ENCODE measurements around the gene ORAI3. TPM values are rescaled to one million over a fixed set of nuclear protein-coding genes. Genes with fewer than 3 reads are reported as not detected.

Gene ORAI3
- total and polyA plus RNA-seq, 2 of the 13 experiments (the other 11 are each of a cell fraction or from before 2014, with no cell fraction given), result 11.4 to 32.0 TPM

DNA sequence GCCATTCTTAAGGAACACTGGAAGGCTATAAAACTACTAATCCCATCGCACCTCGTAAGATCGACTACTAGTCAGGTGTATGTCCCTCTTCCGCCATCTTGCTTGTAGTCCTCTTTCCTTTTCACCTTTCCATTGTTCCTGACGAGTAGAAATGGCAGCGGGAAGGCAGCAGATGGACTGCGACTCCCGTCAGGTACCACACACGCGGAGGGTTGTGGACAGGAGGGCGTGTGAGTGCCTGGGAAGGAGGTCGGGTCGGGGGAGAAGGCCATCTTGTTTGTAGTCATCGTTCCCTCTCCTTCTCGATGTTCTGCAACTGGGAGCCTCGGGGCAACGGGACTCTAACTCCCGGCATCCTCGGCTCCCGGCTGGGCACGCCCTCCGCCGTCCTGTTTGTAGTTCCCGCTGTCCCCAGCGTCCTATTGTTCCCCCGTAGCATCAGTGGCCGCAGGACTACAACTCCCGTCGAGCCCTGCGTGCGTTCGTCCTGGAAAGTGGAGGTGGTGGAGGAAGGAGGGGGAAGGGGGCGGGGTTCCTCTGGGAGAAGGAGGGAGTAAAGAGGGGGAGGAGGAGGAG is 25.8 kb upstream of the ORAI3 start (continued):
- TF ChIP-seq TBX2 (CRISPR knock-in tag; IDR thresholded peaks at IDR 0.05; ENCODE audit: borderline replicate concordance) (peak; percentile 28; the same call in 1 of the 2 replicates), MAF1 (CRISPR knock-in tag; IDR thresholded peaks at IDR 0.05; ENCODE audit: borderline replicate concordance) (peak; percentile 23; the same call in 1 of the 2 replicates), HBP1 (CRISPR knock-in tag; IDR thresholded peaks at IDR 0.05; ENCODE audit: low read depth) (peak; percentile 47; the same call in 1 of the 2 replicates), EZH2 (conservative IDR thresholded peaks at IDR 0.05; ENCODE audit: low read depth, low read length) (no peak), SUZ12 (IDR thresholded peaks at IDR 0.05; ENCODE audit: low read depth, low read length) (peak; percentile 94), KMT2A (CRISPR knock-in tag; IDR thresholded peaks at IDR 0.05) (no peak), ZBTB7A (CRISPR knock-in tag; IDR thresholded peaks at IDR 0.05) (no peak; the same call in 1 of the 2 replicates), ARHGAP35 (CRISPR knock-in tag; IDR thresholded peaks at IDR 0.05; ENCODE audit: borderline replicate concordance) (no peak), FOXP1 (IDR thresholded peaks at IDR 0.05) (no peak), FOXP1 (CRISPR knock-in tag; IDR thresholded peaks at IDR 0.05) (no peak), TBL1XR1 (IDR thresholded peaks at IDR 0.05; ENCODE audit: borderline replicate concordance, low read length, partially characterized antibody) (peak; percentile 22), AGO1 (IDR thresholded peaks at IDR 0.05; ENCODE audit: low read depth, low read length, poor library complexity, severe bottlenecking) (no peak), HDAC6 (IDR thresholded peaks at IDR 0.05; ENCODE audit: low read depth, low read length) (no peak), ZNF224 (CRISPR knock-in tag; IDR thresholded peaks at IDR 0.05) (no peak), SRY (CRISPR knock-in tag; IDR thresholded peaks at IDR 0.05) (peak; percentile 91; the same call in 1 of the 2 replicates), ZFP1 (CRISPR knock-in tag; IDR thresholded peaks at IDR 0.05) (no peak), NBN (conservative IDR thresholded peaks at IDR 0.05) (no peak), ZNF775 (CRISPR knock-in tag; IDR thresholded peaks at IDR 0.05; ENCODE audit: borderline replicate concordance) (no peak)
- TF ChIP-seq, protein P1, sequence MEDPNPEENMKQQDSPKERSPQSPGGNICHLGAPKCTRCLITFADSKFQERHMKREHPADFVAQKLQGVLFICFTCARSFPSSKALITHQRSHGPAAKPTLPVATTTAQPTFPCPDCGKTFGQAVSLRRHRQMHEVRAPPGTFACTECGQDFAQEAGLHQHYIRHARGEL (CRISPR knock-in tag; IDR thresholded peaks at IDR 0.05), result no peak
- TF ChIP-seq, protein P2, sequence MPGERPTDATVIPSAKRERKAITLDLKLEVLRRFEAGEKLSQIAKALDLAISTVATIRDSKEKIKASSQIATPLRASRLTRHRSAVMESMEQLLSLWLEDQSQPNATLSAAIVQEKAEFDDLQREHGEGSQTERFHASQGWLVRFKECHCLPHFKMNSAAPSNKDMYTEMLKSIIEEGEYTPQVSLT (CRISPR knock-in tag; IDR thresholded peaks at IDR 0.05; ENCODE audit: borderline replicate concordance, low read depth), result no peak
- TF ChIP-seq, protein P3, sequence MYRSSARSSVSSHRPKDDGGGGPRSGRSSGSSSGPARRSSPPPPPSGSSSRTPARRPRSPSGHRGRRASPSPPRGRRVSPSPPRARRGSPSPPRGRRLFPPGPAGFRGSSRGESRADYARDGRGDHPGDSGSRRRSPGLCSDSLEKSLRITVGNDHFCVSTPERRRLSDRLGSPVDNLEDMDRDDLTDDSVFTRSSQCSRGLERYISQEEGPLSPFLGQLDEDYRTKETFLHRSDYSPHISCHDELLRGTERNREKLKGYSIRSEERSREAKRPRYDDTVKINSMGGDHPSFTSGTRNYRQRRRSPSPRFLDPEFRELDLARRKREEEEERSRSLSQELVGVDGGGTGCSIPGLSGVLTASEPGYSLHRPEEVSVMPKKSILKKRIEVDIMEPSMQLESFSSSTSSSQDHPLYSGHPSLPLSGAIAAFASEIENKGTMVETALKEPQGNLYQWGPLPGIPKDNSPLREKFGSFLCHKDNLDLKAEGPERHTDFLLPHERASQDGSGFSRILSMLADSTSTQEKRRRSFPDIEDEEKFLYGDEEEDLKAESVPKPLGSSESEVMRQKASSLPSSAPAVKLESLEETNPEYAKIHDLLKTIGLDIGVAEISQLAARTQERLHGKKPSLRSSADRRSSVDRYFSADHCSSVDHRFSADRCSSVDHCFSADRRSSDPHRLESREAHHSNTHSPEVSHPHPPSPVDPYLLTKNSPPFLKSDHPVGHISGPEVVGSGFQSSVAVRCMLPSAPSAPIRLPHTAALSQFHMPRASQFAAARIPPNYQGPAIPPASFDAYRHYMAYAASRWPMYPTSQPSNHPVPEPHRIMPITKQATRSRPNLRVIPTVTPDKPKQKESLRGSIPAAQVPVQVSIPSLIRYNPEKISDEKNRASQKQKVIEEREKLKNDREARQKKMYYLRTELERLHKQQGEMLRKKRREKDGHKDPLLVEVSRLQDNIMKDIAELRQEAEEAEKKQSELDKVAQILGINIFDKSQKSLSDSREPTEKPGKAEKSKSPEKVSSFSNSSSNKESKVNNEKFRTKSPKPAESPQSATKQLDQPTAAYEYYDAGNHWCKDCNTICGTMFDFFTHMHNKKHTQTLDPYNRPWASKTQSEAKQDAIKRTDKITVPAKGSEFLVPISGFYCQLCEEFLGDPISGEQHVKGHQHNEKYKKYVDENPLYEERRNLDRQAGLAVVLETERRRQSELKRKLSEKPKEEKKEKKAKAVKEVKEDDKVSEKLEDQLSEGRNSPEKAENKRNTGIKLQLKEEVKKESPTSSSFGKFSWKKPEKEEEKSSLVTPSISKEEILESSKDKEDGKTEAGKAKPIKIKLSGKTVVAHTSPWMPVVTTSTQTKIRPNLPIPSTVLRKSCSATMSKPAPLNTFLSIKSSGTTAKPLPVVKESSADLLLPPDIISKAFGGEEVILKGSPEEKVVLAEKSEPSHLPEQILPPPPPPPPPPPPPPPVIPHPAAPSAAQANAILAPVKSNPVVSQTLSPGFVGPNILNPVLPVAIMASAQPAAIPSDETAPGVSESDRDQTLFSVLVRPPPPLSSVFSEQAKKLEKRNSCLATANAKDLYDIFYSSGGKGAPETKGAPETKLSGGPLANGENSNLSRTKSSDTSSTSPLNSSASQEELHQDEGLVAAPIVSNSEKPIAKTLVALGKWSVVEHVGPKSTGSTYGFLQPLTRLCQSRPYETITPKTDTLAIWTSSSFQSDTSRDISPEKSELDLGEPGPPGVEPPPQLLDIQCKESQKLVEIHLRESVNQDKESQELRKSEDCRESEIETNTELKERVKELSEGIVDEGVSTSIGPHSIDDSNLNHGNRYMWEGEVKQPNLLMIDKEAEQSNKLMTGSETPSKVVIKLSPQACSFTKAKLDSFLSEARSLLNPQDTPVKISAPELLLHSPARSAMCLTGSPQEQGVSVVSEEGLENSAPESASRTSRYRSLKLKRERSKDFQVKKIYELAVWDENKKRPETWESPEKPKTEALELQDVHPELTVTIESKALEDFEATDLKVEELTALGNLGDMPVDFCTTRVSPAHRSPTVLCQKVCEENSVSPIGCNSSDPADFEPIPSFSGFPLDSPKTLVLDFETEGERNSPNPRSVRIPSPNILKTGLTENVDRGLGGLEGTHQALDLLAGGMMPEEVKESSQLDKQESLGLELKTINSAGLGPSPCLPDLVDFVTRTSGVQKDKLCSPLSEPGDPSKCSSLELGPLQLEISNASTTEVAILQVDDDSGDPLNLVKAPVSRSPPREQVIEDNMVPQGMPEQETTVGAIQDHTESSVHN (CRISPR knock-in tag; IDR thresholded peaks at IDR 0.05), result no peak
